Inflammatory macrophage treated with lipopolysaccharide for 4 hours (primary cell): Measurements from ENCODE around the gene FBXL4.

Source experiments
- DNase-seq: peaks from one replicate; pipeline ENCODE4 v3.0.0-alpha.2; 2020

Gene FBXL4

GRCh38 chr6:98947411-98948292 is at the start of gene FBXL4:
Gene FBXL4, minus strand, starts transcription at chr6:98947946. Its CDS starts 20,958 bp downstream, at chr6:98926988.
- peak; percentile 83 for DNase-seq

- no peak for DNase-seq
Observed at GRCh38 chr6:98995116-98995515, 47.4 kb upstream of the FBXL4 start.

- DNase-seq = no peak
Observed at GRCh38 chr6:98992535-98992934, 44.8 kb upstream of the FBXL4 start.

GRCh38 chr6:98986071-98986615 is 38.4 kb upstream of the FBXL4 start:
- DNase-seq = no peak

GRCh38 chr6:98985391-98985790 is 37.6 kb upstream of the FBXL4 start:
- no peak for DNase-seq

GRCh38 chr6:98984121-98984520 is 36.4 kb upstream of the FBXL4 start:
- DNase-seq = no peak

- DNase-seq = no peak
Observed at GRCh38 chr6:98981473-98981872, 33.7 kb upstream of the FBXL4 start.

GRCh38 chr6:98980819-98981218 is 33.1 kb upstream of the FBXL4 start:
- DNase-seq = no peak

GRCh38 chr6:98977671-98978292 is 30.0 kb upstream of the FBXL4 start:
- DNase-seq = no peak

- peak; percentile 22 for DNase-seq
Observed at GRCh38 chr6:98976674-98977385, 29.1 kb upstream of the FBXL4 start.

GRCh38 chr6:98975421-98975820 is 27.7 kb upstream of the FBXL4 start:
- DNase-seq = no peak

GRCh38 chr6:98974309-98974708 is 26.6 kb upstream of the FBXL4 start:
- peak; percentile 36 for DNase-seq

GRCh38 chr6:98973571-98973970 is 25.8 kb upstream of the FBXL4 start:
- no peak for DNase-seq

- no peak for DNase-seq
Observed at GRCh38 chr6:98971303-98971702, 23.6 kb upstream of the FBXL4 start.

GRCh38 chr6:98970469-98970868 is 22.7 kb upstream of the FBXL4 start:
- DNase-seq = no peak

- no peak for DNase-seq
Observed at GRCh38 chr6:98967616-98968015, 19.9 kb upstream of the FBXL4 start.

GRCh38 chr6:98959631-98960030 is 11.9 kb upstream of the FBXL4 start:
- no peak for DNase-seq

- no peak for DNase-seq
Observed at GRCh38 chr6:98958776-98959175, 11.0 kb upstream of the FBXL4 start.

- no peak for DNase-seq
Observed at GRCh38 chr6:98957450-98957849, 9.7 kb upstream of the FBXL4 start.

- DNase-seq = no peak
Observed at GRCh38 chr6:98949589-98949988, 1.8 kb upstream of the FBXL4 start.

- DNase-seq = no peak
Observed at GRCh38 chr6:98946879-98947410, 801 bp downstream of the FBXL4 start.

- no peak for DNase-seq
Observed at GRCh38 chr6:98946266-98946878, 1.4 kb downstream of the FBXL4 start.
